Dermis microvascular lymphatic vessel endothelial cell (primary cell): ENCODE data around the gene FOS. TPM values are rescaled to one million over a fixed set of nuclear protein-coding genes. Genes with fewer than 3 reads are reported as not detected.

Experiments used
- DNase-seq, 2 donors: peaks; one replicate each; pipeline versions ENCODE4 v3.0.0 to v3.0.0-alpha.2; 2010; ENCODE audit warnings: low read depth in 2 of 2
- total RNA-seq: library from RNA; depleted of rRNA; stranded (reverse); fragments of >200 nt; gene quantifications from 2 replicates; pipeline ENCODE4 v1.2.1, GENCODE V29; 2014

FOS gene
- total RNA-seq, 1 donor from 2014 or later: 25.5 TPM

DNA sequence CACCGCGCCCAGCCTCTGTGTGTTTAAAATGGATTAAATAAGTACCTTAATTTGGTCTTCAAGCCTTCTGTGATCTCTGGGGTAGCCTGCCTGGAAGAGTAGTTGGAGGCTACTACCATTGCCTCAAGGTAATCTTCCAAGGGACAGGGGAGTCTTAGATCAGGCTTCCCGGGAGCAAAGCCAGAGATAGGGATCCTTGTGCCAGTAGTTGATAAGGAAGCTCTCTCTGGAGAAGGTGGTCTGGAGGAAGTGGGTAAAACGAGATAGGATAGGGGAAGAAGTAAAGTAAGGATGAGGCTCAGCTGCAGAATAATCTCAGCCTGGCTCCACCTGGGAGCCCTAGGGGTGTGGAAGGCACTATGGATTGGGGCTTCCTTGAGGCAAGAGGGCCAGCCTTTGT is 38.5 kb downstream of the FOS start:
- DNase-seq: no peak

DNA sequence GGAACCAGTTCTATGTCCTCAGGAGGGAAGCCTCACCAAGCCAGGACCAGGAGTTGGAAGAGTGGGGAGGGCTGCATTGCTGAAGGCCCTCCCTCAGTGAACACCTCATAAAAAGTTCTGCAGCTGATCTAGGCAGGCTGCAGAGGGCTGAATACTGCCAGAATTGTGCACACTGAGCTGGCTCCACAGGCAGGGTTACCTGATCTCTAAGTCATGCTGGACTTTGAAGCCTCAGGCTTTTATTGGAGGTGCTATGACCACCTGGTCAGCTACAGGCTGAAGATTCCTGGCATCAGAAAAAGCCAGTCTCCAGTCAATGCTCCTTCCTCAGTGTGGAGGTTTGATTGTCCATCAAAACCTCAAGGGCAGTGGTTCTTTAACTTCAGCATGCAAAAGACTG is 39.7 kb downstream of the FOS start:
- no peak for DNase-seq

DNA sequence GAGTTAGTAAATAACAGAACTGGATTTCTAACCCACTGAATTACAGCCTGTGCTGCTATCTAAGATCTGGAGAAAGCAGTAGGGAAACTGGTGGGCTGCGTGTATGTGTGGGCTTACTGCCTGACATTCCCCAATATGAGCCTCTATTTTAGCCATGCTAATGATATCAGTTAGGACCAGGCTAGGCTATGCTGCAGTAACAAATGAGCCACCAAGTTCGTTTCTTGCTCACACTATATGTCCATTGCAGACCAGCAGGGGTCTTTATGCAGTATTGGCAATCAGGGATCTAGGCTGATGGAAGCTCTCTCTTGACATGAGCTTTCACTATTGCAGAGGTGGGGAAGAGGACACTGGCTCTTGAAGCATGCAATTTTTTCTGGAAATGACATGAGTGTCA is 40.4 kb downstream of the FOS start:
- no peak for DNase-seq

DNA sequence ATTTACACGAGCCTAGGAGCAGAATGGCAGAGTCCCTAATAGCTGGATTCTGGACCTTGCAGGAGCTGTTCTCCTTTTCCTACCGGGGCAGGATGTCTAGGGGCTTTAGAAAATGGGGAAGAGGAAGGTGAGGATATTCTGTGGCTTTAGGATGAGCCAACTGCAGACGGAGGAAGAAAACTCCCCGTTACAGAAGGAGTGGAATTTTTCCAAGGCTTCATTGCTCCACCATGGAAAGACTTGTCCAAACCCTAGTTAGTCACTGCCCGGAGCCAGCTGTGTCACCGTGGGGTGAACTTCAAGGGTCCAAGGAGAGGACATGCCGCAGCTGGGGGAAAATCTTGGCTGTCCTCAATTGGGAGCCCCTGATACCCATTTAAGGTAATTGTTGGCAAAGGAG is 41.6 kb downstream of the FOS start:
- no peak for DNase-seq

DNA sequence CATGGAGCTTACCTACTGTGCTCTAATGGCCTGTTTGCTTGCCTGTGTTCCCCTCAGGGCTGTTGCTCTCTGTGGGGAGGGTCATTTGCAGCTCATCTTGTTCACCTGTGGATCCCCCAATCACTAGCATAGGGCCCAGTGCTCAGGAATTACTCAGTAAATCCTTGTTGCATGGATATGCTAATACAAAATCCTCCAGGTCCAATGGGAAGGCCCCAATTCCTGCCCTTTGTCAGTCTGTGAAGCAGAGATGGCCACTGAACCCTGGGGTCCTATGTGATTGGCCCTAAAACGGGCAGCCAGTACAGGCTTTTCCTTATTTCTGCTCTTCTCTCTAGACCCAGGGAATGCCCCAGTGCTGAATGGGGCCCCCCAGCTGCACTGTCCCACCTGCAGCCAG is 44.1 kb downstream of the FOS start:
- no peak for DNase-seq

DNA sequence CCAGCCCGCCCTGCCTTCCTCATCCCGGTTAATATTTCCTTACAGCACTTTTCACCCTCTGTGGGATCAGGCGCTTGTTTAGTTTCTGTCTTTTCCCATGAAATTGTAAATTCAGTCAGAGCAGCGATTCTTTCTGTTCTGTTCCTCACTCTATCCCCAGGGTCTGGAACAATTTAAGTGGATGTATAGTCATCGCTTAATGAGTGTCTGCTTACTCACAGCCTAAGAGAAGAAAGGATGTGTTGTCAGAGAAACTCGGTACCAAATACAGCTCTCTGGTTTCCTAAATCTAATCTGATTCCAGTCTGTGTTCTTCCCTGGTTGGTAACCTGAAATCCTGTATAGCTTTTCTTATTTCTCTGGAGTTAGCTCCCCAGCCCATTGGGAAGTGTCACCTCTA is 44.9 kb downstream of the FOS start:
- no peak for DNase-seq

DNA sequence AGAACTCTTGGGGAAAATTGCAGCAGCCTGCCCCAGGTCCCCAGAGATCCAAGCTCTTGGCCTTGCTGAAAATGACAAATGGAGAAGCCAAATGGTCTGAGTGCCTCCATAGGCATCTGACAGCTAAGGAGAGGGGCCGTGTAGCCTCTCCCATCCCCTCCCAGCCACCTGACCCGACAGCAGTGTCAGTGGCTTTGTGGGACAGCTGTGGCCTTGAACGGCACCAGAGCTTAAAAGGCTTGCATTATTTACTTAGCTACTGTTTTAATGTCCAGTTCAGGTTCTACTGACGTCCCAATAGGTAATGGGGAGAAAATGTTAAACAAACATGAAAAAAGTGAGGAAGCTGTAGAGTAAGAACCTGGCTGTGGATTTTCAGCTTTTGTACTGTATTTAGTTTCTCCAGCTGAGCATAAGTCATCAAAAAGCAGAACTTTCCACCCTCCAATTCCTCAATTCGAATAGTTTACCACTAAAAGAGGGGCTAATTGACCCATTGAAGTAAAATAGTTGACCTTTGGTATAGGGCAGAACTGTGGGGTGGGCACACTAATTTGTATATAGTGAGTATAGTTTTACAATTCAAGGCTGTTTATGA is 50.0 kb downstream of the FOS start:
- no peak for DNase-seq

DNA sequence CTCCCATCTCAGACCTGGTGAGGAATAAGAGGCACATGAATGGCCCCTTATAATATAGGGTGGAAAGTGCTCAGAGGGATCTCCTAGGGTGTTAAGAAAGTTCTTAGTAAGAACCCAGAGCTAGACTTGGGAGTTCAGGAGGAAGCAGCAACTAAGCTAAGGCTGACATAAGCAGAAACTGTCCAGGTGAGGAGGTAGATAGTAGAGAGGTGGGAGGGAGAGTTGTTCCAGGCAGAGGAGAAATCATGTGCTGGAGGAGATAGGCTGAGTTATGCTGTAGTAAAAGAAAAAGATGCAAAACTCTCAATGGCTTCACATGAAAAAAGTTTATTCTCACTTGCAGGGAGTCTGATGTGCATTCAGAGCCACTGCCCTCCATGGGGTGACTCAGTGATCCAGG is 50.7 kb downstream of the FOS start:
- DNase-seq: no peak

DNA sequence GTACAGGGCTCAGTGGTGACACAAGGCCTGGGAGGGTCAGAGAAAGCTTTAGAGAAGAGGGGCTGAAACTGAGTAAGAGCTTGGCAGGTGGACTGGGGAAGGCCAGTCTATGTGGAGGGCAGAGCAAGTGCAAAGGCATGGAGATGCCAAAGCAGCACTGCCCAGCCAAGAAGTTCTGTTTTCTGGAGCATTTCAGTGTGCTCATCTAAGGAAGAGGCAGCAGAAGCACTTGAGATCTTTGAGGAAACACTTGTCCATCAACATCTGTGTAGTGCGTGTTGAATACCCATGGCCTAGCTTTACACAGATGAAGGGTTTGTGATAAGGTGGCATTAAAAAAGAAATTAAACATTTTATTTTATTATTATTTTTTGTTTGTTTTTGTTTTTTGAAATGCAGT is 52.8 kb downstream of the FOS start:
- DNase-seq: no peak

Other genes starting within 250 kb of the FOS start
- gene MLH3, start 227.4 kb upstream of the FOS start, total RNA-seq: 9.6 and 13.1 TPM in 2 replicates
- 3.3 and 7.4 TPM in 2 replicates for gene ACYP1, start 214.8 kb upstream of the FOS start, total RNA-seq
- gene ZC2HC1C, start 209.2 kb upstream of the FOS start, total RNA-seq: 0.38 and 0.51 TPM in 2 replicates
- gene NEK9, start 151.8 kb upstream of the FOS start, total RNA-seq: 29.5 TPM in 2 replicates
- 215 and 263 TPM in 2 replicates for gene TMED10, start 102.2 kb upstream of the FOS start, total RNA-seq
- 3.1 and 8.5 TPM in 2 replicates for gene JDP2, start 149.2 kb downstream of the FOS start, total RNA-seq
- 5.7 and 6.2 TPM in 2 replicates for gene BATF, start 243.6 kb downstream of the FOS start, total RNA-seq